ENCODE data around the gene WSB1. TPM values are rescaled to one million over a fixed set of nuclear protein-coding genes. Genes with fewer than 3 reads are reported as not detected.
"Not testable (repeated sequence)": the region's sequence is repeated elsewhere in the genome, so short reads cannot be mapped to it uniquely, and the experiment has no call there.

Gene WSB1
- total RNA-seq, 2 experiments from 2014 or later: 145 to 190 TPM

DNA sequence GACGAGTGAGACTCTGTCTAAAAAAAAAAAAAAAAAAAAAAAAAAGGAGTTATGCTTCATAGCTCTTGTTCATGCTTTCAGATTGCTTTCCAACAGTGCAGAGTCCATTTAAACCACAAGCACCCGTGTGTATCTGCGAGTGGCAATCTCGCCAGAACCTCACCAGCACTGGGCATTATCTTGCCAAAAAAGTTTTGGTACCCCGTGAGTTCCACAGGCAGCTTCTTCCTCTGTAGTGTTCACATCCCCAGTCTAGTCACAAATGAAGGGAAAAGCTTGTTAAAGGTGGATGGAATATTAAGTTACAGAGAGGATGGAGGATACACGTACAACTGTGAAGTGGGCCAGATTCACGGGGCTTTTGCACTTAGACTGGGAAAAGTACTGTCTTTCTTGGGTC, 33.5 kb downstream of the WSB1 start:
- Mint-ChIP-seq H3K9me3 (ENCODE audit: low read depth) (no peaks in the 10 kb centered on the region), H3K4me1 (peaks cover 8% of the 10 kb centered on the region), H3K36me3 (ENCODE audit: low read depth) (no peaks in the 10 kb centered on the region), H3K27ac (no peak overlapping the region), H3K27me3 (no peaks in the 10 kb centered on the region), H3K4me3 (no peak overlapping the region)
- ChIA-PET POLR2A (interaction anchor here (0.6 kb wide), 1 partner anchor 24 kb away, joined by 5 read pairs; no protein-coding TSS in a partner anchor), CTCF (interaction anchor here (0.6 to 1.2 kb wide), 4 partner anchors 22 to 272 kb away, joined by 3 to 5 read pairs (median 4); no protein-coding TSS in a partner anchor)
- DNase-seq (no peak), ATAC-seq (no peak)
- intact Hi-C loops (cut with DNase I, micrococcal nuclease): no loop called here

DNA sequence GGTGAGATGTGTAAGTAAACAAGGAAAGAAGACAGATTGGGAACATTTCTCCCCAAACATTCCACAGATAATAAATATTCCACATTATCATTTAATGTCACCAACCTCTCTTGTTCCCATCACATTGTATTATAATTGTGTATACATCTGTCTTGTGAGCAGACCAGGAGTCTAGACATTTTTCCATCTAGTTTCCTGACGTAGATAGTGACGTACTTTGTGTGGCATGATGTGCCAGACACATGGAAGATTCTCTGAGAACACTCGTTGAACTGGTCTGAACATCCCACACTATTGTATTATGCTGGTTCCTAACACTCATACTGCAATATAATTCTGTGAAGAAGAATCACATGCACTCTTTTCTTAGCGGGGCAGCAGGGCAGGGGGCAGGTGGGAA, 34.0 kb downstream of the WSB1 start:
- ChIA-PET CTCF (interaction anchor here (1.2 to 1.8 kb wide), 2 partner anchors 91 to 272 kb away, joined by 4 to 7 read pairs; no protein-coding TSS in a partner anchor), POLR2A (interaction anchor here (0.6 kb wide), 1 partner anchor 24 kb away, joined by 5 read pairs; no protein-coding TSS in a partner anchor)
- H3K9me3 Mint-ChIP-seq (ENCODE audit: low read depth): no peaks in the 10 kb centered on the region
- H3K36me3 Mint-ChIP-seq (ENCODE audit: low read depth): no peaks in the 10 kb centered on the region
- H3K27ac Mint-ChIP-seq: no peak overlapping the region
- H3K4me3 Mint-ChIP-seq: no peak overlapping the region
- ATAC-seq: no peak
- peaks cover 8% of the 10 kb centered on the region for H3K4me1 Mint-ChIP-seq
- no peak for DNase-seq
- intact Hi-C loops (cut with DNase I, micrococcal nuclease): no loop called here
- H3K27me3 Mint-ChIP-seq: no peaks in the 10 kb centered on the region

DNA sequence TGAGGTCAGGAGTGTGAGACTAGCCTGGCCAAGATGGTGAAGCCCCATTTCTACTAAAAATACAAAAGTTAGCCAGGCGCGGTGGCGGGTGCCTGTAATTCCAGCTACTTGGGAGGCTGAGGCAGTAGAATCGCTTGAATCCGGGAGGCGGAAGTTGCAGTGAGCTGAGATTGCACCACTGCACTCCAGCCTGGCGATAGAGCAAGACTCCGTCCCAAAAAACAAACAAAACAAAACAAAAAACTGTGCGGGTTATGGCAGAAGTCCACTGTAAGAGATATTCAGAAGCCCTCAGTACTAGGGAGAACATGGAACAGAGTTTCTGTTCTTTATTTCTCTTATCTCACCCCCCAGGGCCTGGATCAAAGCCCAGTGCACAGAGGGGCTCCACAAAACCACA, 34.8 kb downstream of the WSB1 start:
- H3K9me3 Mint-ChIP-seq (ENCODE audit: low read depth); H3K4me3 Mint-ChIP-seq; intact Hi-C loops (cut with DNase I, micrococcal nuclease); H3K27ac Mint-ChIP-seq; POLR2A ChIA-PET; H3K27me3 Mint-ChIP-seq; DNase-seq; H3K36me3 Mint-ChIP-seq (ENCODE audit: low read depth); ATAC-seq: not testable (repeated sequence)
- peaks cover 13% of the 10 kb centered on the region for H3K4me1 Mint-ChIP-seq
- CTCF ChIA-PET: interaction anchor here (1.8 kb wide), 1 partner anchor 91 kb away, joined by 7 read pairs; no protein-coding TSS in a partner anchor

DNA sequence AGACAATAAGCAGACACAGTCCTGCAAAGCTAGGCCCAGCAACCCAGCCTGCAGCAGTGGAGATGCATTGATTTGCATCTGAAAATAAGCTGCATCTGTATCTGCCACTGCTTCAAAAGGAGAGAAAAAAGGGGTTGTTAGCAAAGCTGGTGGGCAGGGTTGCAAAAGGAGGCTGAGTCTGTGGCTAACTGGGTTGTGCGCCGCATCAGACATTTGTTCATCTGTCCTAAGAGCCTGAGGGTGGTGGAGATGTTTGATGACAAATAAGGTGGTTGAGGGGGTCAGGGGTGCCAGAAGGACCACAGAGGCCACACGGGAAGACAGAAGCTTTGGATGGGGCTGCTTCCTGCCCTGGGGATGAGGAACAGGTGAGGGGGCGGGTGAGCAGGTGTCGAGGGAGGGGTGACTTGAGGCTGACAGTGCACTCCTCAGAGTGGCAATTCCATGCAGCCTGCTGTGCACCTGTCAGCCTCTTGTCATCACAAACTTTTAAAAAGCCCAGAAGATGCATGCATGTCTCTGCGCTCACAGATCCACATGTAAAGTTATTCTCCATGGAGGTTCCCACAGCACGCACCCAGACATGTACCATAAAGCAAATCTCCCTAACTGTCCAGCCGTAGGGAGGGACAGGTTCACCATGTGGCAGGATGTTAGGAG, 35.4 kb downstream of the WSB1 start:
- H3K4me3 Mint-ChIP-seq: no peak overlapping the region
- ATAC-seq (no peak), DNase-seq (no peak)
- H3K4me1 Mint-ChIP-seq: peaks cover 18% of the 10 kb centered on the region
- no peaks in the 10 kb centered on the region for H3K36me3 Mint-ChIP-seq (ENCODE audit: low read depth)
- H3K27me3 Mint-ChIP-seq: no peaks in the 10 kb centered on the region
- intact Hi-C loops (cut with DNase I, micrococcal nuclease): no loop called here
- no peak overlapping the region for H3K27ac Mint-ChIP-seq
- ChIA-PET POLR2A (no interaction called here), CTCF (interaction anchor here (1.8 kb wide), 1 partner anchor 92 kb away, joined by 7 read pairs; no protein-coding TSS in a partner anchor)
- no peaks in the 10 kb centered on the region for H3K9me3 Mint-ChIP-seq (ENCODE audit: low read depth)

DNA sequence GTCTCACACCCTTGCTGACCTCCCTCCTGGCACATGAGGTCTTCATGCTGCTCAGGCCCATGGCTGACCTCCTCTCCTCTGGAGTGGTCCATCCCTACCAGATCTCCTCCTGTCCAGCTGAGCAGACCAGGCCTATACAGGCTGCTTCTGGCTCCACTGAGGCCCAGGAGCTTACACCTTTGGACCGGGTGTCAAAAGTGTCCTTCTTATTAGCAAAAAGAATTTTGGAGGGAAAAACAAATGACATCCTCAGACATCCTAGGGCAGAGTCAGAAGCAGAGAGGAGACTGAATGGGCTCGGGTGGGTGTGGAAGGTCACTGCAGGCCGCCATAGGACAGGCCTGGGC, 38.1 kb downstream of the WSB1 start:
- no peak overlapping the region for H3K4me3 Mint-ChIP-seq
- DNase-seq: no peak
- CTCF ChIA-PET: interaction anchor here (1.2 to 5.5 kb wide), 2 partner anchors 30 to 95 kb away, joined by 3 to 120 read pairs; no protein-coding TSS in a partner anchor
- H3K36me3 Mint-ChIP-seq (ENCODE audit: low read depth): no peaks in the 10 kb centered on the region
- H3K9me3 Mint-ChIP-seq (ENCODE audit: low read depth): no peaks in the 10 kb centered on the region
- intact Hi-C loops (cut with DNase I, micrococcal nuclease): loop anchor here (1.0 to 2.0 kb wide), 9 partner anchors 21 to 212 kb away; partner anchors contain the start of genes KSR1 (in 1 of the 2) and WSB1 (in 1 of the 2)
- peak overlapping the region; percentile 52 for H3K27ac Mint-ChIP-seq
- ATAC-seq: no peak
- POLR2A ChIA-PET: no interaction called here
- peaks cover 18% of the 10 kb centered on the region for H3K4me1 Mint-ChIP-seq
- no peaks in the 10 kb centered on the region for H3K27me3 Mint-ChIP-seq

DNA sequence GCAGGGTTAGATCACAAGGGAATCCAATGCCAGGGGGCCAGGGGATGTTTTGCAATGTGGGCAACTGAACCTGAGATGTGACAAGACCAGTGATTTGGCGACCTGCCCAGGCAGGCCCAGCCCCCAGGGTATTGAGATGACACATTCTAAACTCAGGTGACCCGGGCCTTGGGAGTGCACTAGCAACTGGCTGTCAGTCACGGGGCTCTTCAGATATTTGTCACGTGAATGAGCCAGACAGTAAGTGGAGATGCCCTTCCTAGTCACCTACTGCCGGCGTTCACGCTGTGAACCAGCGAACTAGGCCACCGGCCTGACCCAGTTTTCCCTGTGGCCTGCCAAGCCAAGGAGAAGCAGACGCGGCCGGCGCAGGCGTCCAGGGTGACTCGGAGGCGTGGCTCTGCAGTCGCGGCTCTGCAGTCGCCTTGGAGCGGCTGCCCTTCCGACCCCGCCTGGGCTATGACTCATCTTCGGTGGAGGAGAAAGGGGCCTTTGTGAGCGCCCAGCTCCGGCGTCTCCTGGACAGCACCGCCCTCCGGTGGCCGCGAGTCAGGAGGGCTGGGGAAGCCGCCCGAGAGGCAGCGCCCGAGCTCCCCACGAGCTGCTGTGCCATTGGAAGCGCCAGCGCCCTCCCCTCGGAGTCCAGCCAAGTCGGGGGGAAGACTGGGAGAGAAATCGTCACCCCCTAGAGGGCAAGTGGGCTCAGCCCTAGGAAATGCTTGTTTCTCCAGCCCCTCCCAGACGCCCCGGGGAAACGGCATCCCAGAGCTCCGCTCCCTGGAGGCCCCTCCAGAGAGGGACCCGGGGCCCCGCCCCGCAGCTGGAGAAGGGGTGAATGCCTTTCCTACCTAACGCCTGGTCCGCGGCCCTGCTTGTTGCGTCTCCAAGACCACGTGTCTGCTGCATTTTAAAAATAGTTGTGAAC, 38.8 kb downstream of the WSB1 start:
- H3K4me1 Mint-ChIP-seq: peaks cover 18% of the 10 kb centered on the region
- CTCF ChIA-PET: interaction anchor here (0.6 to 5.5 kb wide), 36 partner anchors 10 to 322 kb away, joined by 3 to 120 read pairs (median 4); partner anchors contain the start of gene WSB1
- DNase-seq: peak; percentile 96
- ATAC-seq: peak; percentile 90
- peak overlapping the region; percentile 79 for H3K4me3 Mint-ChIP-seq
- H3K27ac Mint-ChIP-seq: peak overlapping the region; percentile 93
- H3K27me3 Mint-ChIP-seq: no peaks in the 10 kb centered on the region
- H3K9me3 Mint-ChIP-seq (ENCODE audit: low read depth): no peaks in the 10 kb centered on the region
- no peaks in the 10 kb centered on the region for H3K36me3 Mint-ChIP-seq (ENCODE audit: low read depth)
- intact Hi-C loops (cut with DNase I, micrococcal nuclease): loop anchor here (1.0 to 2.0 kb wide), 11 partner anchors 17 to 212 kb away; partner anchors contain the start of genes KSR1 (in 1 of the 2) and WSB1 (in 1 of the 2)
- POLR2A ChIA-PET: interaction anchor here (0.6 to 1.8 kb wide), 8 partner anchors 8 to 212 kb away, joined by 3 to 18 read pairs (median 4); no protein-coding TSS in a partner anchor

GRCh38 chr17:27333410-27333980, 39.6 kb downstream of the WSB1 start:
- peaks cover 18% of the 10 kb centered on the region for H3K4me1 Mint-ChIP-seq

GRCh38 chr17:27336184-27336583, 42.3 kb downstream of the WSB1 start:
- intact Hi-C loops (cut with DNase I, micrococcal nuclease): no loop called here
- no peak for ATAC-seq
- Mint-ChIP-seq H3K27me3 (no peaks in the 10 kb centered on the region), H3K36me3 (ENCODE audit: low read depth) (no peaks in the 10 kb centered on the region), H3K4me3 (no peak overlapping the region), H3K9me3 (ENCODE audit: low read depth) (no peaks in the 10 kb centered on the region), H3K27ac (no peak overlapping the region), H3K4me1 (peaks cover 24% of the 10 kb centered on the region)
- CTCF ChIA-PET: interaction anchor here (0.6 to 5.5 kb wide), 6 partner anchors 9 to 318 kb away, joined by 3 to 120 read pairs (median 4); no protein-coding TSS in a partner anchor
- POLR2A ChIA-PET: no interaction called here
- DNase-seq: no peak

More at GRCh38 chr17:27333410-27333980, 39.6 kb downstream of the WSB1 start:
- POLR2A ChIA-PET: interaction anchor here (0.6 to 1.8 kb wide), 8 partner anchors 8 to 211 kb away, joined by 3 to 18 read pairs (median 4); no protein-coding TSS in a partner anchor
- intact Hi-C loops (cut with DNase I, micrococcal nuclease): loop anchor here in 1 of 2 experiments (1.0 to 2.0 kb wide), 5 partner anchors 16 to 137 kb away; no protein-coding TSS in a partner anchor
- no peaks in the 10 kb centered on the region for H3K27me3 Mint-ChIP-seq
- DNase-seq (peak; percentile 56), ATAC-seq (no peak)
- peak overlapping the region; percentile 79 for H3K4me3 Mint-ChIP-seq
- no peaks in the 10 kb centered on the region for H3K9me3 Mint-ChIP-seq (ENCODE audit: low read depth)
- CTCF ChIA-PET: interaction anchor here (0.6 to 5.5 kb wide), 34 partner anchors 10 to 321 kb away, joined by 3 to 120 read pairs (median 4); partner anchors contain the start of gene WSB1
- H3K36me3 Mint-ChIP-seq (ENCODE audit: low read depth): no peaks in the 10 kb centered on the region
- H3K27ac Mint-ChIP-seq: peak overlapping the region; percentile 93

GRCh38 chr17:27338536-27338985, 44.6 kb downstream of the WSB1 start:
- intact Hi-C loops (cut with DNase I, micrococcal nuclease): no loop called here
- Mint-ChIP-seq H3K9me3 (ENCODE audit: low read depth) (no peaks in the 10 kb centered on the region), H3K4me1 (peaks cover 12% of the 10 kb centered on the region), H3K36me3 (ENCODE audit: low read depth) (no peaks in the 10 kb centered on the region), H3K27ac (no peak overlapping the region), H3K27me3 (no peaks in the 10 kb centered on the region), H3K4me3 (no peak overlapping the region)
- DNase-seq: no peak
- ChIA-PET CTCF (no interaction called here), POLR2A (no interaction called here)
- no peak for ATAC-seq

- ChIA-PET POLR2A (no interaction called here), CTCF (interaction anchor here (1.1 to 2.3 kb wide), 2 partner anchors 103 to 313 kb away, joined by 3 to 7 read pairs; no protein-coding TSS in a partner anchor)
- intact Hi-C loops (cut with DNase I, micrococcal nuclease): no loop called here
- H3K27me3 Mint-ChIP-seq: peaks cover 2% of the 10 kb centered on the region
- H3K9me3 Mint-ChIP-seq (ENCODE audit: low read depth): no peaks in the 10 kb centered on the region
- ATAC-seq: no peak
- H3K4me3 Mint-ChIP-seq: no peak overlapping the region
- no peaks in the 10 kb centered on the region for H3K36me3 Mint-ChIP-seq (ENCODE audit: low read depth)
- DNase-seq: no peak
- peaks cover 6% of the 10 kb centered on the region for H3K4me1 Mint-ChIP-seq
- no peak overlapping the region for H3K27ac Mint-ChIP-seq
Observed at GRCh38 chr17:27339198-27339835, 45.4 kb downstream of the WSB1 start.
